ENCODE results near the gene MMP15. TPM values are rescaled to one million over a fixed set of nuclear protein-coding genes. Genes with fewer than 3 reads are reported as not detected.

Gene MMP15
- total and polyA plus RNA-seq, 4 donors, result 19.5 to 44.5 (median 29.4) TPM

DNA sequence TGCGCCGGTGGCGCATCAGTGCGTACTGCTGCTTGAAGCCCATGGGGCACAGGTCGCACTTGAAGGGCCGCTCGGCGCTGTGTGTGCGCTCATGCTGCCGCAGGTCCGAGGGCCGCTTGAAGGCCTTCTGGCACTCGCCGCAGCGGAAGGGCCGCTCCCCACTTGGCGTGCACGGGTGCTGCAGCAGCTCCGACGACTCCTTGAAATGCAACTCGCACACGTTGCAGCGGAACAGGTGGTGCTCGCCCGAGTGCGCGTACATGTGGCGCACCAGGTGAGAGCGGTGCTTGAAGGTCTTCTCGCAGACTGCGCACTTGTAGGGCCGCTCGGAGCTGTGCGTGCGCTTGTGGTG, 28.4 kb upstream of the MMP15 start:
- Histone ChIP-seq H3K9me3 (ENCODE audit: control insufficient read depth in 4 of 4, insufficient read depth in 3 of 4, low read length in 3 of 4) (no peaks in the 10 kb centered on the region), H3K9ac (ENCODE audit: insufficient read depth in 1 of 2, low read length in 2 of 2) (no peak overlapping the region), H3K4me1 (ENCODE audit: control insufficient read depth in 5 of 5, insufficient read depth in 5 of 5, low read length in 5 of 5) (peaks cover 0 to 38% (median 10%) of the 10 kb centered on the region in 5 donors), H3K36me3 (ENCODE audit: control insufficient read depth in 4 of 4, insufficient read depth in 4 of 4, low read length in 4 of 4) (peaks cover 2 to 33% (median 18%) of the 10 kb centered on the region in 4 donors), H3K27me3 (ENCODE audit: control insufficient read depth in 3 of 3, insufficient read depth in 3 of 3, low read length in 2 of 3) (no peaks in the 10 kb centered on the region), H3K27ac (ENCODE audit: low read depth in 1 of 2, low read length in 1 of 2) (no peak overlapping the region), H3K4me3 (no peak overlapping the region)
- no peak for ATAC-seq (ENCODE audit: insufficient read depth, low FRiP score)
- DNase-seq, result no peak
- TF ChIP-seq, protein P1, sequence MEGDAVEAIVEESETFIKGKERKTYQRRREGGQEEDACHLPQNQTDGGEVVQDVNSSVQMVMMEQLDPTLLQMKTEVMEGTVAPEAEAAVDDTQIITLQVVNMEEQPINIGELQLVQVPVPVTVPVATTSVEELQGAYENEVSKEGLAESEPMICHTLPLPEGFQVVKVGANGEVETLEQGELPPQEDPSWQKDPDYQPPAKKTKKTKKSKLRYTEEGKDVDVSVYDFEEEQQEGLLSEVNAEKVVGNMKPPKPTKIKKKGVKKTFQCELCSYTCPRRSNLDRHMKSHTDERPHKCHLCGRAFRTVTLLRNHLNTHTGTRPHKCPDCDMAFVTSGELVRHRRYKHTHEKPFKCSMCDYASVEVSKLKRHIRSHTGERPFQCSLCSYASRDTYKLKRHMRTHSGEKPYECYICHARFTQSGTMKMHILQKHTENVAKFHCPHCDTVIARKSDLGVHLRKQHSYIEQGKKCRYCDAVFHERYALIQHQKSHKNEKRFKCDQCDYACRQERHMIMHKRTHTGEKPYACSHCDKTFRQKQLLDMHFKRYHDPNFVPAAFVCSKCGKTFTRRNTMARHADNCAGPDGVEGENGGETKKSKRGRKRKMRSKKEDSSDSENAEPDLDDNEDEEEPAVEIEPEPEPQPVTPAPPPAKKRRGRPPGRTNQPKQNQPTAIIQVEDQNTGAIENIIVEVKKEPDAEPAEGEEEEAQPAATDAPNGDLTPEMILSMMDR (IDR thresholded peaks at IDR 0.05; ENCODE audit: control extremely low read depth, extremely low read depth), result no peak
- 97% methylated on average over 35 of the region's 35 CpGs for WGBS, 2 donors

DNA sequence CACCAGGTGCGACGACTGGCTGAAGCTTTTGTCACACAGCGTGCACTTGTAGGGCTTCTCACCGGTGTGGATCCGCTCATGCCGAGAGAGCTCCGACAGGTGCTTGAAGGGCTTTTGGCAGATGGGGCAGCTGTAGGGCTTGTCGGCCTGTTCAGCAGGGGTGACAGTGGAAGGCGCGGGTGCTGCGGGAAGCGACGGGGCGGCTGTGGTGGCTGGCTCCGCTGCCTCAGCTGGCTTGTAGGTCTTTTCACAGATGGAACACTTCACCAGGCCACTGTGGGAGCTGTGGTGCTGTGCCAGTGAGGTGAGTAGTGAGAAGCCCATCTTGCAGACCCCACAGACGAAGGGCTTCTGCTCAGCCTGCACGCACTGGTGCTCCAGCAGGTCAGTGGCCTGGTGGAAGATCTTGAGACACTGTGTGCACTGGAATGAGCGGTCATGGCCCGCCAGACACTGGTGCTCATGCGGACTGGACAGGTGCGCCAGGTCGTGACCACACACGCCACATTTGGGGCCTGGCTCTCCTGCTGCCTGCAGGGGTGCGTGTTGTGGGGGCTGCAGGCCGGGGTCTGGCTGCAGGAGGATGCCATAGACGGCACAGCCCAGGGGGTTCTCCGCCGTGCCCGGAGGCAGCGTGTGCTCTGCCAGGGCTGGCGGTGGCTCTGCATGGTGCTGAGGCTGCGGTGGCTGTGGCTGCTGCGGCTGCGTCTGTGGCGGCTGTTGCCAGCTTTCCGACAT, 27.9 kb upstream of the MMP15 start:
- 95 to 96% methylated on average over 36 of the region's 36 CpGs for WGBS, 2 donors
- Histone ChIP-seq H3K27ac (ENCODE audit: low read depth in 1 of 2, low read length in 1 of 2) (no peak overlapping the region), H3K36me3 (ENCODE audit: control insufficient read depth in 4 of 4, insufficient read depth in 4 of 4, low read length in 4 of 4) (peaks cover 5 to 33% (median 18%) of the 10 kb centered on the region in 4 donors), H3K9me3 (ENCODE audit: control insufficient read depth in 4 of 4, insufficient read depth in 3 of 4, low read length in 3 of 4) (no peaks in the 10 kb centered on the region), H3K9ac (ENCODE audit: insufficient read depth in 1 of 2, low read length in 2 of 2) (no peak overlapping the region), H3K4me1 (ENCODE audit: control insufficient read depth in 5 of 5, insufficient read depth in 5 of 5, low read length in 5 of 5) (peaks cover 0 to 38% (median 10%) of the 10 kb centered on the region in 5 donors), H3K4me3 (no peak overlapping the region), H3K27me3 (ENCODE audit: control insufficient read depth in 3 of 3, insufficient read depth in 3 of 3, low read length in 2 of 3) (no peaks in the 10 kb centered on the region)
- DNase-seq (no peak), ATAC-seq (ENCODE audit: insufficient read depth, low FRiP score) (no peak)
- TF ChIP-seq, protein P1 (IDR thresholded peaks at IDR 0.05; ENCODE audit: control extremely low read depth, extremely low read depth), result no peak

DNA sequence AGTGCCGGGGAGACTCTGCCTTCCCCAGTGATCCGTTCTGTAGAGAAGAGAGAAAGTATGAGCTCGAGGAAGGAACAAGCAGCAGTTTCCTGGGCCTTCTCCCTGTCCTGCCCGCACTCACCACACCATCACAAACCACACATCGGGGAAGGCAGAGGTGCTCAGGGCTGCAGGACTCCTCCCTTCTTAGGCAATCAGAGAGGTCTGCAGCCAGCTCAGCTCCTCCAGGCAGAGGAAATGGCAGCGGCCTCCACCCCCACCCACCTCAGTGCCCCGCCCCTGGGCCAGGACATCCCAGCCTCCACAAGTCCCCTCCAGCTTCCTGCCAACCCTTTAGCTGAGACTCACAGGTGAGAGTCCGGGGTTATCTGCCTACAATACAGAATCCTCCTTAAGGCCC, 27.1 kb upstream of the MMP15 start:
- Histone ChIP-seq H3K27me3 (ENCODE audit: control insufficient read depth in 3 of 3, insufficient read depth in 3 of 3, low read length in 2 of 3) (no peaks in the 10 kb centered on the region), H3K27ac (ENCODE audit: low read depth in 1 of 2, low read length in 1 of 2) (peak overlapping the region in 1 of 2 donors; percentile 93), H3K4me1 (ENCODE audit: control insufficient read depth in 5 of 5, insufficient read depth in 5 of 5, low read length in 5 of 5) (peaks cover 0 to 34% (median 10%) of the 10 kb centered on the region in 5 donors), H3K36me3 (ENCODE audit: control insufficient read depth in 4 of 4, insufficient read depth in 4 of 4, low read length in 4 of 4) (peaks cover 6 to 33% (median 17%) of the 10 kb centered on the region in 4 donors), H3K9me3 (ENCODE audit: control insufficient read depth in 4 of 4, insufficient read depth in 3 of 4, low read length in 3 of 4) (no peaks in the 10 kb centered on the region), H3K9ac (ENCODE audit: insufficient read depth in 1 of 2, low read length in 2 of 2) (no peak overlapping the region), H3K4me3 (no peak overlapping the region)
- DNase-seq, result no peak
- ATAC-seq (ENCODE audit: insufficient read depth, low FRiP score), result peak; percentile 30
- TF ChIP-seq, protein P1 (IDR thresholded peaks at IDR 0.05; ENCODE audit: control extremely low read depth, extremely low read depth), result no peak
- WGBS, 2 donors, result 29 to 38% methylated on average over 8 of the region's 8 CpGs

All from lung (tissue), 12 donors.